GM23338 (cell line): Measurements from ENCODE around the gene GRK3.

Experiments
- CTCF ChIP-seq, 2 experiments: fragments of 200-600 bp in 1 of 2; sonication (generic) in 1 of 2; conservative IDR thresholded peaks; 2 replicates each; pipeline versions ENCODE4 v1.5.1 to v1.6.1; 2016 to 2017; ENCODE audit warnings: antibody characterized with exemption in 2 of 2, low read depth in 2 of 2, mild to moderate bottlenecking in 2 of 2, moderate library complexity in 1 of 2
- POLR2AphosphoS5 ChIP-seq: IDR thresholded peaks from 2 replicates; pipeline ENCODE4 v1.6.1; 2016; ENCODE audit warnings: antibody characterized with exemption, low read depth

GRCh38 chr22:25623851-25624250 is 59.4 kb downstream of the GRK3 start:
- TF ChIP-seq CTCF (conservative IDR thresholded peaks at IDR 0.05; ENCODE audit: low read depth in 2 of 2) (no peak), POLR2AphosphoS5 (no peak)
